HepG2 (cell line): ENCODE results near the gene MTMR10.

Source experiments
- FOSL1 ChIP-seq: sonication (generic); formaldehyde crosslinking; IDR thresholded peaks from 2 replicates; pipeline ENCODE4 v1.9.0; 2021; ENCODE audit warnings: missing genetic modification reagents, borderline replicate concordance
- HINFP ChIP-seq: sonication (generic); formaldehyde crosslinking; IDR thresholded peaks from 2 replicates; pipeline ENCODE4 v1.4.0; 2020; ENCODE audit warnings: low read depth, mild to moderate bottlenecking, missing genetic modification reagents
- PRPF4 ChIP-seq: fragments of 200-400 bp; formaldehyde crosslinking; IDR thresholded peaks from 2 replicates; pipeline ENCODE4 v1.6.1; 2016; ENCODE audit warnings: low read length, low read depth; ENCODE audit not compliant: poor library complexity, severe bottlenecking
- RBM22 ChIP-seq: fragments of 200-400 bp; formaldehyde crosslinking; optimal IDR thresholded peaks from 2 replicates; pipeline ENCODE3; 2017; ENCODE audit warnings: mild to moderate bottlenecking, low read length, moderate library complexity
- SRF ChIP-seq: IDR thresholded peaks from 2 replicates; pipeline ENCODE4 v1.6.1; 2011; ENCODE audit warnings: mild to moderate bottlenecking, low read depth, low read length, moderate library complexity
- ZNF180 ChIP-seq: sonication (generic); formaldehyde crosslinking; IDR thresholded peaks from 2 replicates; pipeline ENCODE4 v1.4.0; 2020; ENCODE audit warnings: low read depth, missing genetic modification reagents, borderline replicate concordance
- ZNF263 ChIP-seq: sonication (generic); formaldehyde crosslinking; IDR thresholded peaks from 2 replicates; pipeline ENCODE4 v1.4.0; 2020; ENCODE audit warnings: missing genetic modification reagents

- TF ChIP-seq SRF (no peak), RBM22 (no peak), HINFP (no peak), ZNF180 (CRISPR knock-in tag) (no peak), PRPF4 (no peak), FOSL1 (no peak), ZNF263 (CRISPR knock-in tag) (no peak)
These were observed 49.2 kb upstream of the MTMR10 start for GRCh38 chr15:31040611-31041010.
